Suprapubic skin (tissue), 4 donors: ENCODE results near the gene E2F6. TPM values are rescaled to one million over a fixed set of nuclear protein-coding genes. Genes with fewer than 3 reads are reported as not detected.

Source experiments
- DNase-seq, 2 donors: peaks; one replicate each; pipeline ENCODE4 v3.0.0-alpha.2; 2019; ENCODE audit warnings: low spot score in 2 of 2
- H3K27ac ChIP-seq: fragments of 200-600 bp; sonication (generic); one replicate; pipeline ENCODE4 v1.5.1; 2019
- H3K27me3 ChIP-seq: fragments of 200-600 bp; sonication (generic); one replicate; pipeline ENCODE4 v1.5.1; 2019
- H3K36me3 ChIP-seq: fragments of 200-600 bp; sonication (generic); one replicate; pipeline ENCODE4 v1.5.1; 2019
- H3K4me1 ChIP-seq: fragments of 200-600 bp; sonication (generic); one replicate; pipeline ENCODE4 v1.5.1; 2019
- H3K4me3 ChIP-seq: fragments of 200-600 bp; sonication (generic); one replicate; pipeline ENCODE4 v1.5.1; 2019; ENCODE audit warnings: mild to moderate bottlenecking
- H3K9me3 ChIP-seq: fragments of 200-600 bp; sonication (generic); one replicate; pipeline ENCODE4 v1.5.1; 2019
- CTCF ChIP-seq, 2 donors: fragments of 200-600 bp in 1 of 2; fragments of 450-650 bp in 1 of 2; sonication (generic) in 1 of 2; IDR thresholded peaks; one replicate each; pipeline ENCODE4 v1.5.1; 2016 to 2019; ENCODE audit warnings: antibody characterized with exemption in 2 of 2, mild to moderate bottlenecking in 1 of 2, moderate library complexity in 1 of 2
- EP300 ChIP-seq: sonication (generic); formaldehyde crosslinking; IDR thresholded peaks from one replicate; pipeline ENCODE4 v1.6.1; 2017; ENCODE audit warnings: antibody characterized with exemption
- POLR2A ChIP-seq, 2 donors: fragments of 450-650 bp; IDR thresholded peaks; one replicate each; pipeline ENCODE4 v1.6.1; 2017; ENCODE audit warnings: antibody characterized with exemption in 2 of 2, mild to moderate bottlenecking in 2 of 2, moderate library complexity in 2 of 2
- POLR2AphosphoS5 ChIP-seq, 3 donors: sonication (generic); formaldehyde crosslinking; IDR thresholded peaks; one replicate each; pipeline ENCODE4 v1.6.1; 2017; ENCODE audit warnings: antibody characterized with exemption in 3 of 3
- WGBS: methylation state at CpG from one replicate; pipeline ENCODE4 v1.1.5; 2018; 5-methylcytosine and 5-hydroxymethylcytosine counted together
- total RNA-seq, 4 donors: library from RNA; depleted of rRNA; stranded (reverse); fragments of >200 nt; gene quantifications; one replicate each; pipeline ENCODE4 v1.1.0, GENCODE V29; 2016

Gene E2F6
- total RNA-seq, 4 donors from 2014 or later = 9.3 to 15.7 (median 10.3) TPM

DNA sequence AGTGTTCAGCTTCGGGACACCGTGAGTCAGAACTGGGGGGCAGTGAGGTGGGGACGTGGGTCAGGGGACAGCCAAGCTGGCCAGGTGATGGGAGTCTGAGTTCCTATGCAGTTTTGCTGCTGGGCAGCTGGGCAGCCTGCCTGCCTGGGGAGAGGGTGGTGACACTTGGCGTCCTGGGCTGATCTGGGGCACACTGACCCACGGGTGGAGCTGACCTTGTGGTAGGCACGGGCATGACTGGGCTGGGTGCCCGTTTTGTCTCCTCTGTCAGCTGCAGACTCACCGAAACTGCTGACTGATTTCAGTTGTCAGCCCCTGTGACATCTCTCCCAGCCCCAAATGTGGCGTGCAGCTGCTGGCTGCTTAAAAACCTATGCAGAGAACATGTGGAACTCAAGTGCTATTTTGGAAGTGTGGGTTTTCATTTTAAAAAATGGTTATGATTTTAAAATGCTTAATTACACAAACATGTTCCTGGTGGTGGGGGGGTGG, 32.6 kb upstream of the E2F6 start:
- Histone ChIP-seq H3K27me3 (no peaks in the 10 kb centered on the region), H3K9me3 (no peaks in the 10 kb centered on the region), H3K4me3 (no peak overlapping the region), H3K4me1 (peaks cover 20% of the 10 kb centered on the region), H3K27ac (peak overlapping the region; percentile 54), H3K36me3 (no peaks in the 10 kb centered on the region)
- peak; percentile 81 to 85 for DNase-seq
- no peak for TF ChIP-seq POLR2A (IDR thresholded peaks at IDR 0.05)
- TF ChIP-seq EP300 = no peak
- no peak for TF ChIP-seq POLR2AphosphoS5 (IDR thresholded peaks at IDR 0.05)
- TF ChIP-seq CTCF (IDR thresholded peaks at IDR 0.05) = no peak
- WGBS = 35% methylated on average over 8 of the region's 9 CpGs

GRCh38 chr2:11495844-11496681, 30.1 kb upstream of the E2F6 start:
- H3K4me1 ChIP-seq = peaks cover 25% of the 10 kb centered on the region
- TF ChIP-seq EP300 = no peak
- TF ChIP-seq POLR2AphosphoS5 (IDR thresholded peaks at IDR 0.05) = no peak
- no peak for TF ChIP-seq CTCF (IDR thresholded peaks at IDR 0.05)
- TF ChIP-seq POLR2A (IDR thresholded peaks at IDR 0.05) = no peak
- no peaks in the 10 kb centered on the region for H3K9me3 ChIP-seq
- H3K27ac ChIP-seq = no peak overlapping the region
- no peaks in the 10 kb centered on the region for H3K27me3 ChIP-seq
- H3K36me3 ChIP-seq = no peaks in the 10 kb centered on the region
- DNase-seq = no peak
- 66% methylated on average over 29 of the region's 30 CpGs for WGBS
- no peak overlapping the region for H3K4me3 ChIP-seq

- WGBS = 100% methylated on average over 2 of the region's 2 CpGs
- no peaks in the 10 kb centered on the region for H3K9me3 ChIP-seq
- no peak overlapping the region for H3K27ac ChIP-seq
- H3K36me3 ChIP-seq = no peaks in the 10 kb centered on the region
- no peak overlapping the region for H3K4me3 ChIP-seq
- H3K4me1 ChIP-seq = peaks cover 20% of the 10 kb centered on the region
- DNase-seq = no peak
- H3K27me3 ChIP-seq = no peaks in the 10 kb centered on the region
- TF ChIP-seq CTCF (IDR thresholded peaks at IDR 0.05) = no peak
- TF ChIP-seq POLR2A (IDR thresholded peaks at IDR 0.05) = no peak
- no peak for TF ChIP-seq POLR2AphosphoS5 (IDR thresholded peaks at IDR 0.05)
- TF ChIP-seq EP300 = no peak
Observed at GRCh38 chr2:11494310-11494709, 28.3 kb upstream of the E2F6 start.

DNA sequence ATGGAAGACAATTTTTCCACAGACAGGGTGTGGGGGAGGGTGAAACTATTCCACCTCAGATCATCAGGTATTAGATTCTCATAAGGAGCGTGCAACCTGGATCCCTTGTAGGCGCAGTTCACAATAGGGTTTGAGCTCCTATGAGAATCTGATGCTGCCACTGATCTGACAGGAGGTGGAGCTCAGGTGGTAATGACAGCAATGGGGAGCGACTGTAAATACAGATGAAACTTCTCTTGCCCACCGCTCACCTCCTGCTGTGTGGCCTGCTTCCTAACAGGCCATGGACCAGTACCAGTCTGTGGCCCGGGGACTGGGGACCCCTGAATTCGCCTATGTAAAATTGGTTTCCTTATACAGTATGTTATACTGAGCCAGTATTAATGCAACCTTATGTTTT, 27.3 kb upstream of the E2F6 start:
- Histone ChIP-seq H3K27ac (no peak overlapping the region), H3K9me3 (no peaks in the 10 kb centered on the region), H3K36me3 (no peaks in the 10 kb centered on the region), H3K4me3 (no peak overlapping the region), H3K4me1 (peaks cover 9% of the 10 kb centered on the region), H3K27me3 (no peaks in the 10 kb centered on the region)
- WGBS = 87% methylated on average over 4 of the region's 6 CpGs
- DNase-seq = no peak
- no peak for TF ChIP-seq EP300
- TF ChIP-seq CTCF (IDR thresholded peaks at IDR 0.05) = no peak
- no peak for TF ChIP-seq POLR2AphosphoS5 (IDR thresholded peaks at IDR 0.05)
- TF ChIP-seq POLR2A (IDR thresholded peaks at IDR 0.05) = no peak

- no peak overlapping the region for H3K27ac ChIP-seq
- TF ChIP-seq POLR2AphosphoS5 (IDR thresholded peaks at IDR 0.05) = no peak
- TF ChIP-seq POLR2A (IDR thresholded peaks at IDR 0.05) = no peak
Observed at GRCh38 chr2:11492720-11493119, 26.8 kb upstream of the E2F6 start.

More at GRCh38 chr2:11492720-11493119, 26.8 kb upstream of the E2F6 start:
- no peak for DNase-seq
- 83% methylated on average over 1 of the region's 1 CpG for WGBS
- Histone ChIP-seq H3K27me3 (no peaks in the 10 kb centered on the region), H3K4me1 (peaks cover 5% of the 10 kb centered on the region), H3K9me3 (no peaks in the 10 kb centered on the region), H3K4me3 (no peak overlapping the region), H3K36me3 (no peaks in the 10 kb centered on the region)
